A549 (cell line): ENCODE data around the gene IL6R. TPM values are rescaled to one million over a fixed set of nuclear protein-coding genes. Genes with fewer than 3 reads are reported as not detected.

Experiments used
- ATAC-seq, 2 experiments: fragments of 200-7000 bp in 1 of 2; fragments of >200 bp in 1 of 2; cut with Nextera tagmentation in 1 of 2; cut with Tn5 transposase in 1 of 2; 3 replicates each; pipeline versions ENCODE4 v1.8.0 to v1.9.1; 2018 to 2020; ENCODE audit warnings: mild to moderate bottlenecking in 1 of 2, moderate library complexity in 1 of 2
- CTCF ChIA-PET: fragments of 300-600 bp; sonication (Branson Sonifier 250); formaldehyde crosslinking; extraction: SDS; loops from one replicate; lab custom pipeline; 2021; ENCODE audit warnings: antibody characterized with exemption, inconsistent platforms; lab: Yijun Ruan, JAX
- POLR2A ChIA-PET: fragments of 350-600 bp; formaldehyde crosslinking; extraction: SDS; loops from one replicate; lab custom pipeline; 2021; ENCODE audit warnings: antibody characterized with exemption, inconsistent platforms; lab: Yijun Ruan, JAX
- DNase-seq, 2 experiments: peaks; one replicate each; pipeline versions ENCODE4 v3.0.0 to v3.0.0-alpha.2; 2011 to 2016; ENCODE audit warnings: low read depth in 1 of 2, low spot score in 1 of 2
- FAIRE-seq: peaks from 2 replicates; lab custom pipeline; 2011; peaks lifted over from hg19 to GRCh38; lab: Jason Lieb, UNC
- H3K27ac ChIP-seq, 2 experiments: fragments of >200 bp; sonication (Bioruptor Twin); formaldehyde crosslinking; 3 replicates each; pipeline ENCODE4 v1.5.1; 2016 to 2017
- H3K4me1 ChIP-seq: fragments of >200 bp; sonication (Bioruptor Twin); formaldehyde crosslinking; 3 replicates; pipeline ENCODE4 v1.6.1; 2016
- H3K4me2 ChIP-seq: fragments of >200 bp; sonication (Bioruptor Twin); formaldehyde crosslinking; 3 replicates; pipeline ENCODE4 v1.6.1; 2016
- H3K4me3 ChIP-seq: fragments of >200 bp; sonication (Bioruptor Twin); formaldehyde crosslinking; 3 replicates; pipeline ENCODE4 v1.5.1; 2016
- H3K9me3 ChIP-seq: fragments of >200 bp; sonication (Bioruptor Twin); formaldehyde crosslinking; 3 replicates; pipeline ENCODE4 v1.6.1; 2016
- BHLHE40 ChIP-seq: IDR thresholded peaks from 2 replicates; pipeline ENCODE4 v1.6.1; 2012; ENCODE audit warnings: low read depth, low read length, inconsistent platforms
- CEBPB ChIP-seq, 2 experiments: fragments of >200 bp in 1 of 2; sonication (Bioruptor Twin) in 1 of 2; formaldehyde crosslinking in 1 of 2; IDR thresholded peaks; 2 replicates each; pipeline ENCODE4 v1.6.1; 2012 to 2016
- CHD2 ChIP-seq: fragments of 150-350 bp; IDR thresholded peaks from 2 replicates; pipeline ENCODE4 v1.6.1; 2014; ENCODE audit warnings: low read length; ENCODE audit not compliant: partially characterized antibody
- CHD4 ChIP-seq: fragments of 200-600 bp; sonication (generic); IDR thresholded peaks from 2 replicates; pipeline ENCODE4 v1.6.1; 2016; ENCODE audit warnings: antibody characterized with exemption, mild to moderate bottlenecking, borderline replicate concordance
- EHF ChIP-seq: fragments of 250-450 bp; sonication (Bioruptor Pico); IDR thresholded peaks from 2 replicates; pipeline ENCODE4 v1.5.0; 2020; ENCODE audit warnings: mild to moderate bottlenecking
- EHMT2 ChIP-seq: fragments of 200-600 bp; sonication (generic); IDR thresholded peaks from 2 replicates; pipeline ENCODE4 v1.6.1; 2016; ENCODE audit warnings: antibody characterized with exemption, low read depth, mild to moderate bottlenecking, moderate library complexity
- FOSL2 ChIP-seq, 2 experiments: fragments of 450-650 bp in 1 of 2; fragments of >200 bp in 1 of 2; sonication (Bioruptor Twin) in 1 of 2; formaldehyde crosslinking; IDR thresholded peaks; 2 replicates each; pipeline versions ENCODE4 v1.5.0 to v1.6.1; 2016 to 2020; ENCODE audit warnings: mild to moderate bottlenecking in 1 of 2, moderate library complexity in 1 of 2
- HOXB13 ChIP-seq: fragments of 250-450 bp; sonication (Bioruptor Pico); IDR thresholded peaks from 2 replicates; pipeline ENCODE4 v1.5.0; 2020; ENCODE audit warnings: low read depth, mild to moderate bottlenecking, moderate library complexity
- HOXB5 ChIP-seq: fragments of 250-450 bp; sonication (Bioruptor Pico); IDR thresholded peaks from 2 replicates; pipeline ENCODE4 v1.5.0; 2020; ENCODE audit warnings: mild to moderate bottlenecking, moderate library complexity
- JUNB ChIP-seq: fragments of >200 bp; sonication (Bioruptor Twin); formaldehyde crosslinking; IDR thresholded peaks from 2 replicates; pipeline ENCODE4 v1.6.1; 2016
- KDM1A ChIP-seq: fragments of 200-600 bp; sonication (generic); IDR thresholded peaks from 2 replicates; pipeline ENCODE4 v1.6.1; 2016; ENCODE audit warnings: low read depth, mild to moderate bottlenecking
- MAZ ChIP-seq: fragments of 150-350 bp; IDR thresholded peaks from 2 replicates; pipeline ENCODE4 v1.6.1; 2014; ENCODE audit warnings: antibody characterized with exemption, low read depth, low read length, borderline replicate concordance
- MYC ChIP-seq: IDR thresholded peaks from 2 replicates; pipeline ENCODE4 v1.6.1; 2012; ENCODE audit warnings: mild to moderate bottlenecking, inconsistent platforms, low read length, improper control_type of control experiment, borderline replicate concordance
- NFE2L2 ChIP-seq: fragments of 150-350 bp; conservative IDR thresholded peaks from 2 replicates; pipeline ENCODE4 v1.6.1; 2014; ENCODE audit warnings: low read length
- PHF8 ChIP-seq: fragments of 200-600 bp; sonication (generic); IDR thresholded peaks from 2 replicates; pipeline ENCODE4 v1.6.1; 2016; ENCODE audit warnings: low read depth, mild to moderate bottlenecking, antibody characterized with exemption, moderate library complexity, borderline replicate concordance
- RAD21 ChIP-seq, 2 experiments: fragments of >200 bp in 1 of 2; sonication (Bioruptor Twin) in 1 of 2; formaldehyde crosslinking in 1 of 2; IDR thresholded peaks in 1 of 2; conservative IDR thresholded peaks in 1 of 2; 2 replicates in 1 of 2; 3 replicates in 1 of 2; pipeline ENCODE4 v1.6.1; 2012 to 2018; ENCODE audit warnings: inconsistent platforms in 1 of 2
- RFX5 ChIP-seq: fragments of 450-650 bp; IDR thresholded peaks from 2 replicates; pipeline ENCODE4 v1.7.1; 2014; ENCODE audit warnings: antibody characterized with exemption, mild to moderate bottlenecking, moderate library complexity
- ZNF302 ChIP-seq: fragments of 250-450 bp; sonication (Bioruptor Pico); IDR thresholded peaks from 2 replicates; pipeline ENCODE4 v1.9.0; 2021; ENCODE audit warnings: inconsistent platforms, mild to moderate bottlenecking, moderate library complexity
- WGBS: methylation state at CpG from one replicate; pipeline ENCODE4 v1.1.6; 2017; ENCODE audit errors: missing lambda C conversion rate; 5-methylcytosine and 5-hydroxymethylcytosine counted together
- polyA plus RNA-seq, 4 experiments: library from polyadenylated mRNA; depleted of rRNA in 3 of 4; stranded (reverse); fragments of >200 nt; fragmentation: RNase III in 1 of 4; extraction: RNeasy Plus Mini Kit Qiagen cat#74134 plus additional on column Dnase treatment in 1 of 4; gene quantifications; 2 replicates in 3 of 4; 3 replicates in 1 of 4; pipeline ENCODE4 v1.2.3, GENCODE V29; 2011 to 2017
- TF ChIP-seq, protein P1 (sequence below): fragments of 150-350 bp; IDR thresholded peaks from 2 replicates; pipeline ENCODE4 v1.6.1; 2014; ENCODE audit warnings: low read depth, mild to moderate bottlenecking, low read length
- TF ChIP-seq, protein P2 (sequence below): fragments of >200 bp; sonication (Bioruptor Twin); formaldehyde crosslinking; IDR thresholded peaks from 3 replicates; pipeline ENCODE4 v1.6.1; 2016
- TF ChIP-seq, protein P3 (sequence below): fragments of 450-650 bp; IDR thresholded peaks from 2 replicates; pipeline ENCODE4 v1.6.1; 2014; ENCODE audit warnings: antibody characterized with exemption
- TF ChIP-seq, protein P4 (sequence below): fragments of >200 bp; sonication (Bioruptor Twin); formaldehyde crosslinking; IDR thresholded peaks from 2 replicates; pipeline ENCODE4 v1.6.1; 2016

Gene IL6R
- polyA plus RNA-seq, 2 of the 4 experiments (the other 2 are of a cell fraction), result 2.2 to 2.7 TPM

DNA sequence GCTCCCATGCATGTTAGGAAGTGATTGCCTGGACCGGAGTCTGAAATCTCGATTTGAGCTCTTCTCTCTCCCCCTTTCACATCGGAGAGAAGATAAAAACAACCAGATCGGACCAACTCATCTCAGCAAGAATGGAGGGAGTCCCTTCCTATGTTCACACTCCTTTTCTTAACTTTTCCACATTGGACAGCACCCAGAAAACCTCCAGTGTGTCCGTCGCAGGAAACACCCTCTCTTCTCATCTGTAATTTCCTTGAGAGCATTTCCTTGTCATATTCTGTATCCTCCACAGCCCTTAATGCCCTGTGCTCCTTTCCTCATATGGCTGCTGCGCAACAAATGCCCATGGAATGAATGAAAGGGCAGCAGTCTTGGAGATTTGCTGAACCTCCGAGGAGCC is 95.4 kb downstream of the IL6R start:
- DNase-seq, result no peak
- POLR2A ChIA-PET, result interaction anchor here (0.6 kb wide), 1 partner anchor 108 kb away, joined by 4 read pairs; no protein-coding TSS in a partner anchor
- FAIRE-seq, result no peak

DNA sequence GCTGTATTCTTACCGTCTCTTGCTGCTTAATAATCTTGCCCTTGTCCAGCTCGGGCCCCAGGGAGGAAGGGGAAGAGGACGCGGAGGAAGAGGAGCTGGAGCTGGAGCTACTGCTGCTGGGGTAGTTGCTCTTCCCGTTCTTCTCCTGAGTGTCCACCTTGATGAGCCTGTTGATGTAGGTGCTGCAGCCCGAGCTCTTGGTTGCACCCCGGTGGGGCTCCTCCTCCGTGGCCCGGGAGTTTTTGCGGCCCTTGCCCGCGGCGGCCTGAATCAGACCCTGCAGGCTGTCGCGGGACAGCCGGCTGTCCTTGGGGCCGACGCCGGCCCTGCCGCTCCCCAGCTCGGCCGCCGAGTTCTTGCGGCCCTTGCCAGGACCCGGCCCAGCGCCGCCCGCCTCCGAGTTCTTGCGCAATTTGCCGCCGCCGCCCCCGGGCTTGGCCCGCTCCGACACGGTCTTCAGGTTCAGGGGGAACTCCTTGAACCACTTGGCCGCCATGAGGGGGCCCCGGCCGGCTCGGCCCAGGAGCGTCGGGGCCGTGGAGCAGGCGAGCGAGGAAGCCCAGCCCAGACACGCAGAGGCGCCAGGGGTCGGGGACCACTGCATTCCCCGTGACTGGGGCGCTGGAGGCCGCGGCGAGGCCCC is 96.4 kb downstream of the IL6R start:
- peaks cover 6% of the 10 kb centered on the region; the same call in 1 of the 3 replicates for H3K4me1 ChIP-seq
- CTCF ChIA-PET, result interaction anchor here (0.9 to 1.6 kb wide), 6 partner anchors 9 to 51 kb away, joined by 3 to 5 read pairs (median 3); no protein-coding TSS in a partner anchor
- POLR2A ChIA-PET, result no interaction called here
- ATAC-seq, result peak; percentile 57 to 71; a peak in 5 of 6 replicates
- no peak for FAIRE-seq
- peak overlapping the region; percentile 38 to 73; a peak in 5 of 6 replicates for H3K27ac ChIP-seq
- 37% methylated on average over 10 of the region's 54 CpGs for WGBS
- H3K4me3 ChIP-seq, result peak overlapping the region; percentile 54
- TF ChIP-seq CEBPB (IDR thresholded peaks at IDR 0.05), result peak; percentile 50 to 81; a peak in 3 of 4 replicates
- TF ChIP-seq KDM1A, result no peak
- DNase-seq, result no peak
- peak overlapping the region; percentile 95 for H3K4me2 ChIP-seq
- H3K9me3 ChIP-seq, result peaks cover 2% of the 10 kb centered on the region; the same call in 1 of the 3 replicates

More for the DNA sequence above, 95.4 kb downstream of the IL6R start:
- TF ChIP-seq CHD4 (no peak), HOXB13 (CRISPR knock-in tag) (no peak), FOSL2 (IDR thresholded peaks at IDR 0.05) (no peak), FOSL2 (CRISPR knock-in tag; IDR thresholded peaks at IDR 0.05) (no peak), CHD2 (no peak), JUNB (no peak), RAD21 (conservative IDR thresholded peaks at IDR 0.05 in 1 of 2, IDR thresholded peaks at IDR 0.05 in 1 of 2) (no peak), MAZ (no peak), PHF8 (no peak), BHLHE40 (no peak), RFX5 (no peak), MYC (no peak), ZNF302 (CRISPR knock-in tag) (no peak), EHF (no peak), NFE2L2 (no peak), EHMT2 (no peak), HOXB5 (CRISPR knock-in tag) (no peak)
- TF ChIP-seq, protein P1, sequence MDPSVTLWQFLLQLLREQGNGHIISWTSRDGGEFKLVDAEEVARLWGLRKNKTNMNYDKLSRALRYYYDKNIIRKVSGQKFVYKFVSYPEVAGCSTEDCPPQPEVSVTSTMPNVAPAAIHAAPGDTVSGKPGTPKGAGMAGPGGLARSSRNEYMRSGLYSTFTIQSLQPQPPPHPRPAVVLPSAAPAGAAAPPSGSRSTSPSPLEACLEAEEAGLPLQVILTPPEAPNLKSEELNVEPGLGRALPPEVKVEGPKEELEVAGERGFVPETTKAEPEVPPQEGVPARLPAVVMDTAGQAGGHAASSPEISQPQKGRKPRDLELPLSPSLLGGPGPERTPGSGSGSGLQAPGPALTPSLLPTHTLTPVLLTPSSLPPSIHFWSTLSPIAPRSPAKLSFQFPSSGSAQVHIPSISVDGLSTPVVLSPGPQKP, result no peak
- TF ChIP-seq, protein P2, sequence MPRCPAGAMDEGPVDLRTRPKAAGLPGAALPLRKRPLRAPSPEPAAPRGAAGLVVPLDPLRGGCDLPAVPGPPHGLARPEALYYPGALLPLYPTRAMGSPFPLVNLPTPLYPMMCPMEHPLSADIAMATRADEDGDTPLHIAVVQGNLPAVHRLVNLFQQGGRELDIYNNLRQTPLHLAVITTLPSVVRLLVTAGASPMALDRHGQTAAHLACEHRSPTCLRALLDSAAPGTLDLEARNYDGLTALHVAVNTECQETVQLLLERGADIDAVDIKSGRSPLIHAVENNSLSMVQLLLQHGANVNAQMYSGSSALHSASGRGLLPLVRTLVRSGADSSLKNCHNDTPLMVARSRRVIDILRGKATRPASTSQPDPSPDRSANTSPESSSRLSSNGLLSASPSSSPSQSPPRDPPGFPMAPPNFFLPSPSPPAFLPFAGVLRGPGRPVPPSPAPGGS, result no peak
- TF ChIP-seq, protein P3, sequence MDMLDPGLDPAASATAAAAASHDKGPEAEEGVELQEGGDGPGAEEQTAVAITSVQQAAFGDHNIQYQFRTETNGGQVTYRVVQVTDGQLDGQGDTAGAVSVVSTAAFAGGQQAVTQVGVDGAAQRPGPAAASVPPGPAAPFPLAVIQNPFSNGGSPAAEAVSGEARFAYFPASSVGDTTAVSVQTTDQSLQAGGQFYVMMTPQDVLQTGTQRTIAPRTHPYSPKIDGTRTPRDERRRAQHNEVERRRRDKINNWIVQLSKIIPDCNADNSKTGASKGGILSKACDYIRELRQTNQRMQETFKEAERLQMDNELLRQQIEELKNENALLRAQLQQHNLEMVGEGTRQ, result no peak
- TF ChIP-seq, protein P4, sequence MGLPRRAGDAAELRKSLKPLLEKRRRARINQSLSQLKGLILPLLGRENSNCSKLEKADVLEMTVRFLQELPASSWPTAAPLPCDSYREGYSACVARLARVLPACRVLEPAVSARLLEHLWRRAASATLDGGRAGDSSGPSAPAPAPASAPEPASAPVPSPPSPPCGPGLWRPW, result no peak
- CTCF ChIA-PET, result interaction anchor here (1.1 to 1.6 kb wide), 6 partner anchors 20 to 59 kb away, joined by 3 to 5 read pairs (median 3); no protein-coding TSS in a partner anchor
- H3K4me3 ChIP-seq, result no peak overlapping the region
- H3K4me1 ChIP-seq, result peaks cover 6% of the 10 kb centered on the region; the same call in 1 of the 3 replicates
- H3K4me2 ChIP-seq, result no peak overlapping the region
- no peak for ATAC-seq
- no peaks in the 10 kb centered on the region for H3K9me3 ChIP-seq
- 69% methylated on average over 8 of the region's 8 CpGs for WGBS
- H3K27ac ChIP-seq, result no peak overlapping the region
